HG02981 (cell line): Measurements from ENCODE around the gene PTPRT.

Experiments used
- ATAC-seq: cut with Tn5 transposase; IDR thresholded peaks from one replicate; pipeline ENCODE4 v1.9.1; 2021; ENCODE audit warnings: mild to moderate bottlenecking, moderate library complexity; ENCODE audit not compliant: unreplicated experiment

PTPRT gene

GRCh38 chr20:42646250-42646649 is 543.5 kb downstream of the PTPRT start:
- no peak for ATAC-seq

GRCh38 chr20:42641886-42642285 is 547.8 kb downstream of the PTPRT start:
- no peak for ATAC-seq

GRCh38 chr20:42639140-42639539 is 550.6 kb downstream of the PTPRT start:
- ATAC-seq = no peak

GRCh38 chr20:42635699-42636411 is 553.9 kb downstream of the PTPRT start:
- no peak for ATAC-seq

GRCh38 chr20:42634156-42634555 is 555.5 kb downstream of the PTPRT start:
- no peak for ATAC-seq

DNA sequence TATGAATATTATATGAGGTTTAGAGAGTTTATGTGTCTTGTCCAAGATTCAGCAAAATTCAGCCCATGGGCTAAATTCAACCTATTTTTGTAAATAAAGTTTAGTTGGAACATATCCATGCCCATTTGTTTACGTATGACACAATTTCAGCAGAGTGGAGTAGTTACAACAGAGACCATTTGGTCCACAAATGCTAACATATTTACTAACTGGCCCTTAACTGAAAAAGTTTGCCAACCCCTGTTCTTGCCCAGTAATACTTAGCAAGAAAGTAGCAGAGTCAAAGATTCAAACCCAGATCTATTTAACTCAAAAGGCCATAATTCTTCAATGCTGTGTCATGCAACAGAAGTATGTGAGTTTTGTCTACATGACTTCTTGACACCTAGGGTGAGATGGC is 561.0 kb downstream of the PTPRT start:
- no peak for ATAC-seq

GRCh38 chr20:42613076-42613475 is 576.6 kb downstream of the PTPRT start:
- no peak for ATAC-seq

DNA sequence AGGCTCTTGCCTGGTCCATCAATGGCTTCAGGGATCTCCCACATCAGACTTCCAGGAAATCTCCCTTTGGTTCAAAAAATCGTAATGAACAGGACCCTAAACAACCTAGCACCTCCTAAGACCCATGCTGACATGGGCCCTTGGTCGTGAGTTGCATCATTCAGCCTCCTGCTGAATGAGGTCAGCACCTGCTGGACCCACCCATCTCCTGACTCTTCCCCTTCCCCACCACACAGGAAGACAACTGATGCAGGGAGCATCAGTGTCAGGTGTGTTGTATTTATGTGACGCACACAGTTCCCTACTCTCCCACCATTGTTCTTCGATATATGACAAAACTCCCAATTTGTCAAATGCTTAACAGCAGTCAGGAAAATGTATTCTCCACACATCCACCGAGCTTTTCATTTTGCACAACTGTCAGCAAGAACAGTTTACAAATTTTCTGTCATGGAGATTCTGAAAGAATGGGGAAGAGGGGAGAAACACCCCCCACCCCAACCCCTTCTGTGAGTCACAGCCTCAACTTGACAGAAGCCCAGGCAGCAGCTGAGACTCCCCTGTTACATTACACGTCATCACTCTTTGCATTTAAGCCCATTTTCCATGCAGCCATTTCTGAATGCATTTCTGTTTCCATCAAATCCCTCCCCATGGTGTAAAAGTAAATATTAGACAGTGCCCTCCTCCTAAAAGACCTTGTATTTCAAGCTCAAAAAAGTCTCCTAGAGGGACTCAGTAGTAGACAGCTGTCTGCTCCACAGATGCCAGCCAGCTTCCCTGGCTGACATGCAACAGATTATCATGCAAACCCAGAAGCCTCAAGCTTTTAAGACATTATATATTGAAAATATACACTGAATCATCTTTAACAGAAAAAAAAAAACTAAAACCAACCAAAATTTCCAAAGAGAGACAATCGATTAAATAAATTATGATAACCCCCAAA is 577.5 kb downstream of the PTPRT start:
- ATAC-seq = no peak

DNA sequence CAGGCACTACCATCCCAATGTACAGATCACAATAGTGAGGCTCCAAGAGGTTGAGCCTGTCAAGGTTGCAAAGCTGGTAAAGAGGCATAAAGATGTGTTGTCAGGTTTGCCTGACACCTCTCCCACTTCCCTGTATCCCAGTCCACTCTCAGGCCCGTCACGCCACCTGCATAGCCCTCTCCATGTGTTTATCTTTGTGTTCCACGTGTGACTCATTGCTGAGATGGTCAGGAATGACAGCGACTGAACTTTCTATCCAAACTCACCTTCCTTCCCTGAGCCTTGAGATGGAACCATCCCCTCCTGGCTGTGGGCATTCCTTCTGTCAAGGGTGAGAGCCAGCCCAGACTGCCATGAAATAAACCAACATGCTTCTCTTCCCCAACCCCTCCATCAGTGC is 578.3 kb downstream of the PTPRT start:
- no peak for ATAC-seq

DNA sequence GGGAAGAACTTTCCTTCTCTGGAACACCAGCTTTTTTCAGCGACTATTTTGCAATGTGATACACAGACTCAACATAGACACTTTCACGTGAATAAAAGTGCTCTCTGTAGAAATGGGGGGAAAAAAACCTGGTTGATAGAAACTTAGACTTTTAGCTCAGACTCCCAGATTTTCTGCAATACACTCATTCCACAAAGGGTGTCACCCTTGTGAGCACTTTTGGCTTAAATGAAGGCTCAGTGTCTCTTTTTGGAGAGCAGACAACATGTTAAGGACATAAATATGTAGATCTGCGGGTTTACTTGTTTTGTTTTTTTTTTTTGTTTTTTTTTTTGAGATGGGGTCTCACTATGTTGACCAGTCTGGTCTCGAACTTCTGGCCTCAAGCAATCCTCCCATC is 579.6 kb downstream of the PTPRT start:
- no peak for ATAC-seq

DNA sequence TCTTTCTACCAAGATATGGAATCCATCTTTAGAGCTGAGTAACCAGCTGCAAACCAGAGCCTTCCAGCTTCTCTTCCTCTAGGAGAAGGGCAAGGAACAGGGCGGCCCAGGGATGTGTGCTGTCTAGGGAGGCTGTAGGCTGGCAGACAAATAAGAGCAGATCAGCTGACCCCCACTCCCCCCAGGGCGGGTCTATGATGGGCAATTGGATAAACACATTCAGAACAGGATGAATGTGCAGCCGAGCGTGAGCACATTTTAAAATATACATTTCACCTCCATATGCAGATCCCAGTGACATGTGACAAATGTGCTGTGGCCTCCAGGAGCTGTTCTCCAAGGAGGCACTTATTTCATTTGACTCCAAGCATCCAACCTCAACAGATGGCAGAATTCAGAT is 580.1 kb downstream of the PTPRT start:
- ATAC-seq = no peak

DNA sequence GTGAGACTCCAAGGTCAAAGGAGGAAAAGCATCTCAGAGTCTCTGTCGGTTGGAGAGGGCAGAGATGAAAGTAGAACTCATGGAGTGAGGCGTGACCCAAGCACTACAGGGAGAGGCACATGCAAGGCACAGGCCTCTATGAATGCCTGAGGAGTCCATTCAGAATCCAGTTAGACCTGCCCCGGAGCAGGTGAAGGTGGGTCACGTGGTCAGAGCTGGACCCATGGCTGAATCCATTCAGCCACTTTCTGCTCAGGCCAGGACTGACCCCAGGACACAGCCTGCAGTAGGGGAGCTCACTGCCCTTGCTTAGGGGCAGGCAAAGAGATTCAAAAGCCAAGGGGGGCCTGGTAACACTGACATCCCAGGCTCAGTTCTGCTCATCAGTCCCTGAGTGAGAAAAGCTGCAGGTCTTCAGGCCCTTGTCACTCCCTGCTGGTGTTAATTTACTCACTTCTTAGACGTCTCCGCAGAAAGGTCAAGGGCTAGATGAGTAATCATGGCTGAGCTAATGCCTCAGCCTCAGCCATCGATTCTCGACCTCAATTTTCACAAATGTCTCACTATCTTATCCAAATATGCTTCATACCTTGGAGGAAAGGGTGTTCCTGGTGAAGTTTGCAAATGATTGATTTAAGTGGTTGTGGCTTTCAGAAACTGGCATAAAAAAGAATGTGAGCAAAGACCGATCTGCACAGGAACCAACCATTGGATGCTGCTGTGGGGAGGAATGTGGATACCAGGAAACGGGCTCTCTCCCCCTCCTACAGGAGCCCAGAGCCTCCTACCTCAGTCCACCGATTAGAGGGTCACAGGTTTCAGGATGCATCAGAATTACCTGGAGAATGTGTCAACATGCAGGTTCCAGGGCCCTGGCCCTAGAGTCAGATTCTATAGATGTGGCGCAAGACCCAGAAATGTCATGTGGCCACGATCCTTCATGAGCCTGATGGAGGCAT is 584.4 kb downstream of the PTPRT start:
- no peak for ATAC-seq

- ATAC-seq = no peak
Observed at GRCh38 chr20:42603655-42604054, 586.1 kb downstream of the PTPRT start.

DNA sequence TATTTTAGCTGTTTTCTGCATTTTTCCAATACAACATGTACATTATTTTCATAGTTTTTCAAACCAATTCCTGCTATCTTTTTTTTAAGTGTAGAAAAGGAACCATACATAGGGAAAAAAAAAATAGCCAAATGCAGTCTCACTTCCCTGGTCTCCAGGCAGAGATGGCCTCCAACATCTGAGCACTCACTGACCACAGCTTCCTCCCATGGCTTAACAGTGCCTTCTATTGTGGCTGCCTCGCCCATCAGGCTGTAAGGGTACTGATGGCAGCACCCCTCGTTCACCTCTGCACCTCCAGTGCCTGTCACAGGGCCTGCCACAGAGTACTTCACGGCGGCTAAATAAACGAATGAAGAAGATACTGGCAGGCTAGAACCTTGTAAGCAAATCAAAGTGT is 591.1 kb downstream of the PTPRT start:
- no peak for ATAC-seq

- ATAC-seq = no peak
Observed at GRCh38 chr20:42595625-42596024, 594.1 kb downstream of the PTPRT start.

GRCh38 chr20:42594659-42595058 is 595.0 kb downstream of the PTPRT start:
- no peak for ATAC-seq

DNA sequence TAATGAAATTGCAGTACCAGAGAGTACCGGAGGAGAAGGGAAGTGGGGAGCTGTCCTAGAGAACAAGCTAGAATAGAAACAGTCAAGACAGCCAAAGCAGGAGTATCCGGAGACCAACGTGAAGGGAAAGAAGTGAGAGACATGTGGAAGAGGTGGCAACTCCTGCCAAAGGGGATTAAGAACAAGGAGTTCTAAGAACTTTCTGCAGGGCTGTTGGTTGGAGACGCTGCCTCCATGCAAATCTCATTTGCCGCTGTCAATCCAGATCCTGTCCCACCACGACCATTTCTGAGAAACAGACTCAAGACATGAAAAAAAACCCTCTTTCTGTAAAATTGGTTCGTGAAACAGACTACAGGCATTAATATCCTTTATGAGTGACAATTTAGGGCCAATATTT is 595.7 kb downstream of the PTPRT start:
- no peak for ATAC-seq

DNA sequence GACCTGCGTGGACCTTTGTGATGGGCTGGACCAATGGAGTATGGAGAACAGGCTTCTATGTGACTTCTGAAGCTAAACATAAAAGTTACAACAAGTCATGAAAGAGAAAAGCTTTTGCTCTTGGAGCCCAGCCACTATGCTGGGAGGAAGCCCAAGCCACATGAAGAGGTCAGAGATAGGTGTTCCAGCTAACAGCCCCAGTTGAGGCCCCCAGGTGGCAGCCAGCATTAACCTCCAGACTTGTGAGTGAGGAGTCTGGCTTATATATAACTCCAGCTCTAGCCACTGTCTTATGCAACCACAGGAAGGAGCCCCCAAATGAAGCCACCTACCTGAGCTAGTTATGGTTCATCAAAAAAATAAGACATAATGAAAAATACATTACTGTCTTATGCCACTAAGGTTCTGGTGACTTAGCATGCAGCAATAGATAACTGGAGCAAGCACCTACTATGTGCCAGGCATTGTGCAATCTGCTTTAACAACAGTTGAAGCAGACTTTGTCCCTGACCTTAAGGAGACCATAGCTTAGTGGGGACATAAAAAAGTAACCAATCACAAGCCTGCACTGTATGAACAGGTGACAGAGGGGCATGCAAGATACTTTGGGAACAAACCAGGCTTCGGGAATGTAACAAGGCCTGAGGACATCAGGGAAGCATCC is 599.6 kb downstream of the PTPRT start:
- no peak for ATAC-seq

DNA sequence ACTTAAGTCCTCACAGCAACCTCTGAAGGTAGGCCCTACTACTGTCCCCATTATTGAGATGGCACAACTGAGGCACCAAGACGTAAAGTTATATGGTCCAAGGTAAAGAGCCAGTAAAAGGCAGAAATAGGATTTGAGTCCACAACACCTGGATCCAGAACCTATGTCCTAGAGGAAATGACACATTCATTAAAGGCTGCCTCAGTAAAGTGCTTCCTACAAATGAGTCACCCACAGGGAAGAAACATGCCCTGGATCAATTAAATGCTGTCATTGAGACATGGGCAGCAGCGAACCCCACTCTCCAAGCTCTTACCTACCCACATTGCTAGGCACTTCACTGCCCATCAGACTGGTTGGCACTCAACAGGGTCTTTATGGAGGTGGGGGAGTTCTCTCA is 600.9 kb downstream of the PTPRT start:
- ATAC-seq = no peak

GRCh38 chr20:42587427-42587826 is 602.3 kb downstream of the PTPRT start:
- ATAC-seq = no peak

- ATAC-seq = no peak
Observed at GRCh38 chr20:42581311-42581710, 608.4 kb downstream of the PTPRT start.
